Gastroesophageal sphincter (tissue), 4 donors: ENCODE data around the gene SYNGR3. TPM values are rescaled to one million over a fixed set of nuclear protein-coding genes. Genes with fewer than 3 reads are reported as not detected.

Source experiments
- ATAC-seq: fragments of 150-250 bp; one replicate; pipeline ENCODE4 v1.9.1; 2016; ENCODE audit warnings: mild to moderate bottlenecking, moderate library complexity
- H3K27ac ChIP-seq, 4 donors: fragments of 200-600 bp; sonication (generic) in 3 of 4; 1 replicate in 3 of 4; 2 replicates in 1 of 4; pipeline ENCODE4 v1.5.1; 2016 to 2019
- H3K27me3 ChIP-seq: fragments of 200-600 bp; sonication (generic); one replicate; pipeline ENCODE4 v1.5.1; 2019
- H3K36me3 ChIP-seq, 2 donors: fragments of 200-600 bp; sonication (generic); one replicate each; pipeline ENCODE4 v1.5.1; 2019; ENCODE audit warnings: control low read depth in 1 of 2
- H3K4me1 ChIP-seq, 3 donors: fragments of 200-600 bp; sonication (generic); 1 replicate in 2 of 3; 2 replicates in 1 of 3; pipeline ENCODE4 v1.5.1; 2016 to 2019; ENCODE audit warnings: control low read depth in 2 of 3
- H3K4me3 ChIP-seq, 2 donors: fragments of 200-600 bp; sonication (generic); one replicate each; pipeline ENCODE4 v1.5.1; 2019; ENCODE audit warnings: mild to moderate bottlenecking in 1 of 2, moderate library complexity in 1 of 2
- H3K9me3 ChIP-seq, 3 donors: fragments of 200-600 bp; sonication (generic); one replicate each; pipeline ENCODE4 v1.5.1; 2017 to 2019; ENCODE audit warnings: control low read depth in 2 of 3
- EP300 ChIP-seq: sonication (generic); formaldehyde crosslinking; IDR thresholded peaks from one replicate; pipeline ENCODE4 v1.6.1; 2017; ENCODE audit warnings: antibody characterized with exemption, mild to moderate bottlenecking
- POLR2A ChIP-seq, 2 donors: fragments of 450-650 bp; IDR thresholded peaks; one replicate each; pipeline ENCODE4 v1.6.1; 2017; ENCODE audit warnings: antibody characterized with exemption in 2 of 2, mild to moderate bottlenecking in 2 of 2, moderate library complexity in 1 of 2
- POLR2AphosphoS5 ChIP-seq: sonication (generic); formaldehyde crosslinking; IDR thresholded peaks from one replicate; pipeline ENCODE4 v1.6.1; 2017; ENCODE audit warnings: antibody characterized with exemption
- WGBS, 2 donors: methylation state at CpG; one replicate each; pipeline ENCODE4 v1.1.5; 2018; ENCODE audit warnings: low coverage in 1 of 2; 5-methylcytosine and 5-hydroxymethylcytosine counted together
- total RNA-seq, 4 donors: library from RNA; depleted of rRNA; stranded (reverse); fragments of >200 nt; gene quantifications; one replicate each; pipeline ENCODE4 v1.1.0, GENCODE V29; 2016
- TF ChIP-seq, protein P1 (sequence below), 4 experiments: fragments of 200-600 bp in 2 of 4; fragments of 450-650 bp in 2 of 4; sonication (generic) in 1 of 4; IDR thresholded peaks; one replicate each; pipeline ENCODE4 v1.5.1; 2017 to 2019; ENCODE audit warnings: antibody characterized with exemption in 4 of 4, mild to moderate bottlenecking in 2 of 4, moderate library complexity in 2 of 4

SYNGR3 gene
- total RNA-seq, 4 donors from 2014 or later: 1.2 to 5.1 (median 3.1) TPM; not detected in 1

DNA sequence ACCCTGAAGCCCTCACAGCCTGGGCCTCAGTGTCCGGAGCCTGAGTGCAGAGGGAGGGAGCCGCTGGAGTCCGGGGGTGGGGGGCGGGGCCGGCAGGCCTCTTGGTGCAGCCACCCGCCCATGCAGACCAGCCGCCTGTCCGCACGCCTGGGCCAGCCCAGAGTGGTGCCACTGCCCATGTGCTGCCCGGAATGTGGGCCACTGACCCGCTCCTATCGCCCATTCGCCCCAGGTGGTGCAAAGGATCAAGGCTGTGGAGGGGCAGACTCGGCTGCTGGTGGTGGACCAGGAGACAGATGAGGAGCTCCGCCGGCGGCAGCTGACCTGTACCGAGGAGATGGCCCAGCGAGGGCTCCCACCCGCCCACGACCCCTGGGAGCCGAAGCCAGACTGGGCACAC is 39.6 kb downstream of the SYNGR3 start:
- no peaks in the 10 kb centered on the region for H3K9me3 ChIP-seq
- TF ChIP-seq EP300 (no peak), POLR2AphosphoS5 (no peak), POLR2A (IDR thresholded peaks at IDR 0.05) (no peak)
- TF ChIP-seq, protein P1, sequence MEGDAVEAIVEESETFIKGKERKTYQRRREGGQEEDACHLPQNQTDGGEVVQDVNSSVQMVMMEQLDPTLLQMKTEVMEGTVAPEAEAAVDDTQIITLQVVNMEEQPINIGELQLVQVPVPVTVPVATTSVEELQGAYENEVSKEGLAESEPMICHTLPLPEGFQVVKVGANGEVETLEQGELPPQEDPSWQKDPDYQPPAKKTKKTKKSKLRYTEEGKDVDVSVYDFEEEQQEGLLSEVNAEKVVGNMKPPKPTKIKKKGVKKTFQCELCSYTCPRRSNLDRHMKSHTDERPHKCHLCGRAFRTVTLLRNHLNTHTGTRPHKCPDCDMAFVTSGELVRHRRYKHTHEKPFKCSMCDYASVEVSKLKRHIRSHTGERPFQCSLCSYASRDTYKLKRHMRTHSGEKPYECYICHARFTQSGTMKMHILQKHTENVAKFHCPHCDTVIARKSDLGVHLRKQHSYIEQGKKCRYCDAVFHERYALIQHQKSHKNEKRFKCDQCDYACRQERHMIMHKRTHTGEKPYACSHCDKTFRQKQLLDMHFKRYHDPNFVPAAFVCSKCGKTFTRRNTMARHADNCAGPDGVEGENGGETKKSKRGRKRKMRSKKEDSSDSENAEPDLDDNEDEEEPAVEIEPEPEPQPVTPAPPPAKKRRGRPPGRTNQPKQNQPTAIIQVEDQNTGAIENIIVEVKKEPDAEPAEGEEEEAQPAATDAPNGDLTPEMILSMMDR (IDR thresholded peaks at IDR 0.05): no peak
- peak overlapping the region in 2 of 4 donors; percentile 41 to 92 for H3K27ac ChIP-seq
- WGBS, 2 donors: no CpG with 5 or more reads among the region's 22 CpGs
- H3K4me1 ChIP-seq: peaks cover 0 to 78% (median 37%) of the 10 kb centered on the region in 3 donors
- H3K4me3 ChIP-seq: peak overlapping the region in 1 of 2 donors; percentile 79
- no peak for ATAC-seq
- no peaks in the 10 kb centered on the region for H3K27me3 ChIP-seq
- H3K36me3 ChIP-seq: peaks cover 0 to 11% of the 10 kb centered on the region in 2 donors

DNA sequence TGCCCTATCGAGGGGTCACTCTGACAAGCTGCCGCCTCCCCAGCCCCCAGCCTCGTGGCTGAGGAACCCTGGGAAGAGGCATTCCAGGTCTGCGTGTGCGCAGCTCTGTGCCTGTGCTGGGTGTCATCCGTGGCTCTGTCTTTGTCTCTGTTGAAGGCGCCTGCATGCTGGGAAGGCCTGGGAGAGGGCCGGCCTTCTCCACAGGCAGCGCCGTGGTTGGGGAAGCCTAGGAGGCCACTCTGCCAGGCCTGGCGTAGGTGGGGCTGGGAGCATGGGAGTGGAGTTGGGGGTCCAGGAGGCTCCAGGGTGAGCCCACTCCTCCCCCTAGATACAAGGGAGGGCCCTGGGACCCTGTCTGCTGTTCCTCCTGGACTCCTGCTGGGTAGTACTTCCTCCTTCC is 40.3 kb downstream of the SYNGR3 start:
- H3K4me3 ChIP-seq: peak overlapping the region in 1 of 2 donors; percentile 79
- no peak for ATAC-seq
- TF ChIP-seq, protein P1 (IDR thresholded peaks at IDR 0.05): no peak
- TF ChIP-seq EP300: no peak
- no peak for TF ChIP-seq POLR2A (IDR thresholded peaks at IDR 0.05)
- TF ChIP-seq POLR2AphosphoS5: no peak

DNA sequence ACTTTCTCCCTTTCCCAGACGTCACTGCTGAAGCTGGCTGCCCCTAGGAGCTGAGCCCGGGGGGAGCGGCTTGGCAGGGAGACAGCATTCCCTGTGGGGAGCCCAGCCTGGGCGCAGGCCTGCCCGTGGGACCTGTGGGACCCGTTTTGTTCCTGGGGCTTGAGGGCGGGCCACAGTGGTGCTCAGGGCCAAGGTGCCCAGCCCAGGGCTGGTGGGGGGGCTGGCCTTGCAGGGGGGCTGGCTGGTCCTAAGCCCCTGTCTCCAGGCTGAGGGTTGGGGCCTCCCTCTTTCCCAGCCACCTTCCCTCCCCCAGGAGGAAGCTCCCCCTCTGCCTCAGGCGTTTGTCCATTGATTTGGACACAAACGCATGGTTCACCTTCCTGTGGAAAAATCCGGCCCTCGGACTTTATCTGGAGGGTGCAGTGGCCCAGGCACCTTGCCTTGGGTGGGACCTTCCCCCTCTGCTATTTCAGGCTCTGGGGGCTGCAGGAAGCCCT is 41.4 kb downstream of the SYNGR3 start:
- Histone ChIP-seq H3K36me3 (peaks cover 0 to 11% of the 10 kb centered on the region in 2 donors), H3K4me3 (peak overlapping the region in 1 of 2 donors; percentile 79), H3K4me1 (peaks cover 0 to 82% (median 49%) of the 10 kb centered on the region in 3 donors), H3K9me3 (no peaks in the 10 kb centered on the region), H3K27ac (peak overlapping the region in 3 of 4 donors; percentile 90 to 92 (median 92)), H3K27me3 (no peaks in the 10 kb centered on the region)
- ATAC-seq: peak; percentile 2
- WGBS, 2 donors: 54% methylated on average over 3 of the region's 11 CpGs; no CpG with 5 or more reads in 1 of the 2 donors
- TF ChIP-seq, protein P1 (IDR thresholded peaks at IDR 0.05): no peak
- TF ChIP-seq EP300 (no peak), POLR2A (IDR thresholded peaks at IDR 0.05) (no peak), POLR2AphosphoS5 (no peak)

More for the DNA sequence above, 40.3 kb downstream of the SYNGR3 start:
- H3K9me3 ChIP-seq: no peaks in the 10 kb centered on the region
- peaks cover 0 to 82% (median 42%) of the 10 kb centered on the region in 3 donors for H3K4me1 ChIP-seq
- peak overlapping the region in 2 of 4 donors; percentile 37 to 92 for H3K27ac ChIP-seq
- H3K36me3 ChIP-seq: peaks cover 0 to 11% of the 10 kb centered on the region in 2 donors
- WGBS, 2 donors: no CpG with 5 or more reads among the region's 11 CpGs
- no peaks in the 10 kb centered on the region for H3K27me3 ChIP-seq

DNA sequence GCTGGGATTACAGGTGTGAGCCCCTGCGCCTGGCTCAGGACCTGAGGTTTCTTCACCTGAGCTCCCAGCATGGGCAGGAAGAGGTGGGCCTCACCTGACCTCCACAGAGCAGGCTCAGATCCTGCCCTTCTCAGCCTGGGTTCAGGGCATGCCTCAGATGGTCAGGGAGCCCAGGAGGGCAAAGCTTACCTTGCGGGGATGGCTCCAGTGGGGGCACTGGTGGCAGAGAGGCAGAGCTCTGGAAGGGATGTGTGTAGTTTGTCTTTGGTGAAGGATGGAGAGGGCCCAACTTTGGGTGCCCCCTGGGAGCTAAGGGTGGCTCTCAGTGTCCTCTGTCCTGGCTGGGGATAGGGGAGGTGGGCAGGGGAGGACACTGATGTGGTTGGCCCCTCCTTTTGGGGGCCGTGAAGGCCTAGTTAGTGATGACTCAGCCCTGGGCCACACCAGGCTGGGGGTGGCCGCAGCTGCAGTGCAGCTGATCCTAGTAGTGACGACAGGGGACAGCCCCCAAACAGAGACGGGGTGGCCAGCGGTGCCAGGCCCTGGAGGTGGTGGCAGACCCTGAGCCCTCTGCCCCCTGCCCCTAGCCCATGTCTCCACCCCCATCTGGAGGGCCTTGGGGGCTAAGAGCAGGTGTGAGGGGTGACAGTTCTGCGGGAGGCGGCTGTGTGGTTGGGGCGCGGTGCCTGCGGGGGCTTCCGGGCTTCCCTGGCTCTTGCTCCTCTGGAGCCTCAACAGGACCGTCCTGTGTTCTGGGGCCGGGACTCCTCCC is 42.7 kb downstream of the SYNGR3 start:
- 60 to 80% methylated on average over 1 of the region's 15 CpGs for WGBS, 2 donors
- H3K9me3 ChIP-seq: no peaks in the 10 kb centered on the region
- peak; percentile 17 for ATAC-seq
- no peak for TF ChIP-seq POLR2AphosphoS5
- TF ChIP-seq EP300: no peak
- TF ChIP-seq, protein P1 (IDR thresholded peaks at IDR 0.05): no peak
- TF ChIP-seq POLR2A (IDR thresholded peaks at IDR 0.05): no peak
- peaks cover 0 to 83% (median 56%) of the 10 kb centered on the region in 3 donors for H3K4me1 ChIP-seq
- H3K27me3 ChIP-seq: no peaks in the 10 kb centered on the region
- H3K36me3 ChIP-seq: peaks cover 0 to 18% of the 10 kb centered on the region in 2 donors
- peak overlapping the region; percentile 45 to 92 (median 91) for H3K27ac ChIP-seq
- peak overlapping the region in 1 of 2 donors; percentile 49 for H3K4me3 ChIP-seq
